ENCODE measurements around the gene VSIG10L2.
"Not testable (repeated sequence)": the region's sequence is repeated elsewhere in the genome, so short reads cannot be mapped to it uniquely, and the experiment has no call there.

The VSIG10L2 gene

DNA sequence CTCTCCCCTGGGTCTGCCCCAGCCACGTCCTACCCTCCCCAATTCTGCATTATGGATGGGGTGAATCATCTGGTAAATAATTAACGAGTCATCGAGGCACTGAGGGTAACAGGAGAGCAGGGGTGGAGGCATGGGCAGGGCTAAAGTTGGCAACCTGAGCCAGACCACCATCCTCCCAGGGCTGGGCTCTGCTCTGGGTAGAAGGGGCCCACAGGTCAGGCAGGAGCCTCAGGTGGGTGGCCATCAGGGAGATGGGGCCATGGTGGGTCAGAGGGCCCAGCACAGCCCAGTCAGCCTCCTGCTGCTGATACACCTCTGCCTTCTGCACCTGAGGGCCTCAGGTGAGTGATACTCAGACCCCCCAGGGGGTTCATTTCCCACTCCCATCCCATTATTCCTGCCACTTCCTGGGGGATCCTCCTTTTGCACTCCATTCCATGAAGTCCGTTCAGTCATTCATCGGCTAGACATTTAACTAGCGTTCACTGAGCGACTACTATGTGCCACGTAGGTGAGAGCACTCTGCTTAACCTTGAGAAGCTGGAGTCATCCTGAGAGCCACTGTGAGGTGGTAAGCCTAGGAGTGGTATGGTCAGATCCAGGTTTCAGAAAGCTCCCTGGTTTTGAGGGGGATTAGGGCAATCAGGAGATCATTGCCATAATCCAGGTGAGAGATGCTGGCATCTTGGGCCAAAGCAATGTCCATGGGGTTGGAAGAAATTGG, at the start of gene VSIG10L2:
TSS of gene VSIG10L2 (plus strand) at position 248 of the 724 bp plus-strand sequence. CDS start at position 260, 12 bp downstream.
- DNase-seq = no peak

DNA sequence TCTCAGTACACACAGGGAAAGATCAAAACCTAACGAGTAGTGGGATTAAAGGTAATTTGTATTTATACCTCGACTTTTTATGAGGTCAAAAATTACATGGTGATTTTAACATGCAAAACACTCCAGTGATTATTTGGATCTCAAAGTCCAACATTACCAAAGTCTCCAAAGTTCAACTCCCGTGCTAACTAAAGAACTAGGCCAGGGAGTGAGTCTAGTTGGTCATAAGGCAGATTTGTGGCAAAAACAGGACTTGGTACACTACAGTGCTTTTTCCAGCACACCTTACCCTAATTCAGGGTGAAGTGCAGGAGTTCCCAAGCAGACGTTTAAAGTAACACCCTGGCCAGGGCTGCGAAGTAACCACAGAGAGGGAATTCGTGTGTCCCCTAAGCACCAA, 44.0 kb upstream of the VSIG10L2 start:
- no peak for DNase-seq

DNA sequence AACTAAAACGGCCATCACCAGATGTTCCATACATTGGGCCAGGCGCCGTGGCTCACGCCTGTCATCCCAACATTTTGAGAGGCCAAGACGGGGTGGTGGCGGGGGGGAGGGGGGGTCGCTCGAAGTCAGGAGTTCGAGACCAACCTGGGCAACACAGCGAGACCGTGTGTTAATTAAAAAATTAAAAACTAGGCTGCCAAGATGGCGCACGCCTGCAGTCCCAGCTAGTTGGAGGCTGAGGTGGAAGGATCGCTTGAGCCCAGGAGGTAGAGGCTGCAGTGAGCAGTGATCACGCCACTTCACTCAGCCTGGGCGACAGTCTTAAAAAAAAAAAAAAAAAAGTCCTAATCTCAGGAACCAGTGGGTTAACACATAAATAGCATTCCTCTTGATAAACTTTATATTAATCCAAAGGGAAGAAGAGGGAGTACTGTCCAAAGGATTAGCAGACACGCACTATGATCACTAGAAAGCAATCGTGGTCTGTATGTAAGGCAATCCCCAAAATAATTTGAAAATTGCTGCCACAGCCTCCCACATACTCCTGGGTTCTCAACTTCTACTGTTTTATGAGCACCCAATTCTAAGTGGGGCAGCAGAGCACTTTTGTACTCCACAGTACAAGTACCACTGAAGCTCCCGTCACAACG, 43.4 kb upstream of the VSIG10L2 start:
- no peak for DNase-seq

DNA sequence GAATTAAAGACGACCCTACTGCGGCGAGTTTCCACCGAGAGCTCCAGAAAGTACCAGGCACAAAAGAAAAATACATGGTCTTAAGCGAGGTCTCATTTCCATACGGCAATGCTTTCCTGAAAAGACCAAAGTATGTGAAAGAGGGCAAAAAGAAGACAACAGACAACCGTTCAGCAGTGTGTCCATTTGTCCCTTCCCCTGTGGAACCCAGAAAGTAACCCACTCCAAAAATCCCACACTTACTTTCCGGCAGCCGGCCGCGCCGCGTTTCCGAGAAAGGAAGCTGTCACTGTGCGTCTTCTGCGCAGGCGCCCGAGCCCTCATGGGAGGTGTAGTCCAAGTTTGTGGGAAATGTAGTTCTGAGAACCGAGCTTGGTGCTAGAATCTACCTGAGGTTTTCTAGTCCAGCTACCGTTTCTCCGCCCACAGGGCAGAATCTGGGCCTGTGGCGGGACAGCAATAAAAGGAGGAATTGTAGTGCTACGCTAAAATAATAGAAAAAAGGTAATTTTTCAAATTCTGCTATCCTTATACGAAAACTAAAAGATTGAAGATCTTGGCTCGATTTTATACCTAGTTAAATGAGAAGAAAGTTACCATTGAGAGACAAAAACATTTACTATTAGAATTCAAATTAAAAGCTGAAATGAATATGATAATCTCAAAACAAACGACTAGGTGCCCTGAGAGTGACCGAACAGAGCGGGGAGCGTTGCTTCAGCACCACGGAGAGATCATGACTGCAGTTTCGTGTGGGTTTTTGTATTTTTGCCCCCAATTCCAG, 42.7 kb upstream of the VSIG10L2 start, which contains the start of gene PUS3:
TSS of gene PUS3 (minus strand) at position 280 of the 784 bp plus-strand sequence. CDS start 6,922 bp downstream, outside the sequence.
- DNase-seq = peak; percentile 83

DNA sequence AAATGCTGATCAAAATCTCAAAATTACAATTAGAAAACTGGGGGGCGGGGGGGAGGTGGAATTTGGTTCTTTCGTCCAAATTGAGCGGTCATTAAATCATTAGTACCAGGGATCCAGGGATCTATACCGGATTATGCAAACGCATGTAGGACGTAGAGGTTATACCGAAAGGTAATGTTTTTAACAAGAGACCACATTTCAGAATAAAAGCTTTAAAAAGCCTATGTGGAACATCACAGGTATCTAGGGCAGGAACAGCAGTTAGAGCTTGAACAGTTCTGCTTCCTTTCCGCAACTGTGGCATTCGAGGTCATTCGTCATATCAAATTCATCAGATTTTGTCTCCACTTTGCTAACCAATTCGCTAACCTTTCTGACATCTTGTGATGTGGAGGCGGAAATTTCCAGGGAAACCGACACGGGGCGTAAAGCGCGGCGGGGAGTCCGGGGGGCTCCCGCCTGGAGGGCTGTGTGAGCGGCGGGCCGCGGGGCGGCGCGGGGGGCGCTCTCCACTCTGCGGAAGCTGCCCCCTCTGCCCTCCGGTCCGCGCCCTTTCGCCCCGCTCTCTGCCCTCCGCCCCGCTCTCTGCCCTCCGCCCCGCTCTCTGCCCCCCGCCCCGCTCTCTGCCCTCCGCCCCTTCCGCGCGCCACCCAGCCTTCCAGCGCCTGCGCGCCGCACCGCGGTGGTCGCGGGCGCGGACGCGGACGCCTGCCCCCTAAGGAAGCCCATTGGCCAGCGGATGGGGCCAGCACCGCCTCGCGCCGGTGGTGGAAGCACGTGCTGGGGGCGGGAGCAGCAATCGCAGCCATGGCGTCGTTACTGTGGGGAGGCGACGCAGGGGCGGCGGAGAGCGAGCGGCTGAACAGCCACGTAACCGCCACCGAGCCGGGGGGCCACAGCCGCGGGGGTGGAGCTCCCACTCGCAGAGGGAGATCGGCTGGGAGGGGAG, 41.9 kb upstream of the VSIG10L2 start, which contains the start of gene DDX25:
TSS of gene DDX25 (plus strand) at position 798 of the 949 bp plus-strand sequence. CDS start at position 808, 10 bp downstream.
- DNase-seq = peak; percentile 26

DNA sequence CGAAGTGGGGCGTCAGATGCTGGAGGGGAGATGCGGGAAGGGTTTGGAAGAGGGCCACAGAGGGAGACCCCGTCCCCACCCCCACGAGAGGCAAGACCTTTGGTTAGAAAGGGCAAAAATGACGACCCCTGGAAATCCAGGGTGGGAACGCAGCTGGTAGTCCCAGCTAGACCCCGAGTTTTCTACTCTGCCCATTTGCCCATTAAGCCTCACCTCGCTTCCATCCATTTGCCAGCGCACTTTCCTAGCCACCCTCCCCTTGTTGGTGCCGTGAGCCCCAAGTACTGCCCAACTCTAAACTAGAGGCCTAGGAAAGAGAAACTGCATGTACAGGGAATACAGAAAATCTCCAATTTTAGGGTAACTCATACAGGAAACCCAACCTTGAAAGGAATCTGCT, 41.2 kb upstream of the VSIG10L2 start:
- DNase-seq = no peak

DNA sequence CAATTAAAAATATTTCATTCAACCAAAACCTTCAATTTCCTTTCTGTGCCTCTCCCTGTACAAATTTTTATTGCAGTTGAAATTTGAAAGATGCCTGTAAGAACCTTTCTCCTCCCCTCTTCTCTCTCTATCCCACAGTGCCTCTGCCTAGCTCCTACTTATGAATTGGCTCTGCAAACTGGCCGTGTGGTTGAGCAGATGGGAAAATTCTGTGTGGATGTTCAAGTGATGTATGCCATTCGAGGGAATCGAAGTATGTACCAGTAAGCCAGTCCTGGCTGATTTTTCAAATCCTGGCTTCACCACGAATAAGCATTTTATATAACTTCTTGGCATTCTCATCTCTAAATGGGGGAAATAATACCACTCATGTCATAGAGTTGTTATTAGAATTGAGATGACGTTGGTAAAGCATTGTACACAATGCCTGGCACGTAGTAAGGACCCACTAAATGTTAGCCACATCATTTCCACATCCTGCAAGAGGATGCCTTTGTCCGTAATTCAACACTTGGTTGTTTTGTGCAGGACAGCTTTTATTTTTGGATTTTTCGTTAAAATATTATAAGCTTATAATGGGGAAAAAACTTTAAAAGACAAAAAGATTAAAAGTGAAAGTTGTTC, 35.5 kb upstream of the VSIG10L2 start:
- DNase-seq = no peak

DNA sequence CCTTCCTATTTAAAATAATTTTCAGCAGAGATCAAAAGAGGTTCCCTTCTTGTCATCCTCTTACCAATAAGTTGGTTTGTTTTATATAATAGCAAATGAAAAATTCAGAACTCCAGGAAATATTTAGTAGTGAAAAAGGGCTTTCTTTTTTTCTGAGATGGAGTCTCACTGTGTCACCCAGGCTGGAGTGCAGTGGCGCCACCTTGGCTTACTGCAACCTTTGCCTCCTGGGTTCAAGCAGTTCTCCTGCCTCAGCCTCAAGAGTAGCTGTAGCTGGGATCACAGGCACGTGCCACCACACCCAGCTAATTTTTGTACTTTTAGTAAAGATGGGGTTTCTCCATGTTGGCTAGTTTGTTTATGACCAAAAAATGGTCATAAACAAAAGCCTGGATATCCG, 31.2 kb upstream of the VSIG10L2 start:
- DNase-seq = not testable (repeated sequence)

DNA sequence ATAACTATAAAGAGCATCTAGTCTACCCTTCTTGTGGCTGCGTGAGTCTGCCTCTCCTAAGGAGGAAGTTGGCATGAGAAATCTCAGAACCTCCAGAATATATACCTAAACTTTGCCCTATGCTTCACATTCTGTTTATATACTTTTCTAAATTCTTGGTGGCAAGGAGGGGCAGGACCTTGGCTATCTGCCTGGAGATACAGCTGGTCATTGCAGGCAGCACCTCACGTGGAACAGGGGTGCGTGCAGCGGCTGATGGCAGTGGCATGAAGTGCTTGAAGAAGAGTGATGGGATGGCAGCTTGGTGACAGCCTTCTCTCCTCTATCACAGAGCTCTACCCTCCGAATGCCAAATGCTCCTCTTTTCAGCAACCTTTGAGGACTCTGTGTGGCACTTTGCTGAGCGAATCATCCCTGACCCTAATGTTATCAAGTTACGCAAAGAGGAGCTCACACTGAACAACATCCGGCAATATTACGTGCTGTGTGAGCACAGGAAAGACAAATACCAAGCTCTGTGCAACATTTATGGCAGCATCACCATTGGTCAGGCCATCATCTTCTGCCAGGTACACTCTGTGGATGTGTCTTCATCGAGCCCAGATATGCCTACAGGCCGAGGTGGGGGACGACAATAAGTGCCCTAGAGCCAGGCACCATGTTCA, 29.0 kb upstream of the VSIG10L2 start:
- no peak for DNase-seq

DNA sequence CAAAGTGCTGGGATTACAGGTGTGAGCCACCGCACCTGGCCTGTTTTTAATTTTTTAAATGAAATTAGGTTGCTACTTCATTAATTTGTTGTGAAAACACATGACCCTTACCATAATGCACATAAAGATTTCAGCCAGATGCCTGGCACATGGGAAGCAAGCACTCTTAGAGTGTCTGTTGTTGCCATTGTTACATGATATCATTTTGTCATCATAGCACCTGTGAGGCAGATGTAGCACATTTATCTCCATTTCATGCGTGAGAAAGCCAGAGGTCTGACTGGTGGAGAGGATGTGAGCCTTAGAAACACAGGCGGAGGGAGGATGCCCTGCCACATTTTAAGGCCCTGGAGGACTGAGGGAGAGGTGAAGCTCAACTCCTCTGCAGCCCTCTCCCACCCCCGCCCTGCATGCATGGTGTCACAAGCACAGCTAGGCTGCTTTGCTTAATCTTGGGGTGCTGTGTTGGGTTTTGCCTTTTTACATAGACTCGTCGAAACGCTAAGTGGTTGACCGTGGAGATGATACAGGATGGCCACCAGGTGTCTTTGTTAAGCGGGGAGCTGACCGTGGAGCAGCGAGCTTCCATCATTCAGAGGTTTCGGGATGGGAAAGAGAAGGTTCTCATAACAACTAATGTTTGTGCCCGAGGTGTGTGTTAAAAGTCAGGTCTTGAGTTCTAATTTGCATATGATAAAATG, 27.6 kb upstream of the VSIG10L2 start:
- peak; percentile 24 for DNase-seq

DNA sequence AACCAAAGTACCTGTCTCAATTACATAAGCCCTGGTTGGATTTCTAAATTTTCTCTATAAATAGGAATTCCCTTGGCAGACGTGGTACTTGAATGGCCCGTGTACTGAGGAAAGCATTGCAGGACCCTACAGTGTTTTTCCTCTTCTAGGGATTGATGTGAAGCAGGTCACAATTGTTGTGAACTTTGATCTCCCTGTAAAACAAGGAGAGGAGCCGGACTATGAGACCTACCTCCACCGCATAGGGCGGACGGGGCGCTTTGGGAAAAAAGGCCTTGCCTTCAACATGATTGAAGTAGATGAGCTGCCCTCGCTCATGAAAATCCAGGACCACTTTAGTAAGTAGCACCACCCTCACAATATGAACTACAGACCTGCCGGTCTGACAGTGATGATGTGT, 24.8 kb upstream of the VSIG10L2 start:
- DNase-seq = no peak

DNA sequence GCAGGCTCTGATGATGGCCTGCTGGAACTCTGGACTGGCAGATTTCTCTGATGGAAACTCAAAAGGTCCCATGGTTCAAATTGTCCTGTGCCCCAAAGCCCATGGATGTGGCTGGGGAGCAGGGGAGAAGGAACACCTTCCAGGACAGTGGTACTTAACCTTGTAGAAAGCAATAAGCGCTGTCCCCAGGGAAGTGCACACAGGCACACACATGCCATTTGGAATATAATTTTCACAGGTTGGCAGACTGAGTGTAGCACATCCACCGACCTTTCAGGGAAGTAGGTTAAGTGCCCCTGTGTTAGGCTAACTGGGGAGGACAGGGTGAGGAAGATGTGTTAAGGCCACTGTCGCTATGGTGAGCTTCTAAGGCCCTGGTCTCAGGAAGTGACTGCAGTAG, 23.7 kb upstream of the VSIG10L2 start:
- DNase-seq = no peak

DNA sequence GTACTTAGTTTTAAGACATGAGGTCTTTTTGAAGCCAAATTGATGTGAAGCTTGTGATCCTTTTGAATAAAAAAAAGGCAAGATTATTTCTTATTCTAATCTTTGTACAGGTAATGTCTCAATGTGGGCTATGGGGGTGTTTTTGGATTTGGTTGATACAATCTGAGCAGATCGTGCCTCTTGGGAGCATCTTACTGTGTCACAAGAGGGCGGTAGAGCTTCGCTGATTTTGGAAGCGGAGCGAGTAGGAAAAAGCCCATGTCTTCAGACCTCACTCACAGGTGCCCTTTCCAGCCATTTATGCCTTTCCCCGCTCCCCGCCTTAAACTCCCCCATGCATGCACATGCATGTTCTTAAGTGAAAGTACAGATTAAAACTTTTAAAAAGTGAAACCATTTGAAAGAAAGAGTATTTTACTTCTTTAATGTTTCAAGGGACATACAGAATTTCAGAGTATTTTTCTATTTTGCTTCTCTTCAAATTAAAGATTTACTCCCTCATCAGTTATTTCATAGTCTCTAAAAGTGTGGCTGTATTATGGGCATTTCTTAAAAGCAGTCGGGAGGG, 22.7 kb upstream of the VSIG10L2 start:
- DNase-seq = peak; percentile 55

DNA sequence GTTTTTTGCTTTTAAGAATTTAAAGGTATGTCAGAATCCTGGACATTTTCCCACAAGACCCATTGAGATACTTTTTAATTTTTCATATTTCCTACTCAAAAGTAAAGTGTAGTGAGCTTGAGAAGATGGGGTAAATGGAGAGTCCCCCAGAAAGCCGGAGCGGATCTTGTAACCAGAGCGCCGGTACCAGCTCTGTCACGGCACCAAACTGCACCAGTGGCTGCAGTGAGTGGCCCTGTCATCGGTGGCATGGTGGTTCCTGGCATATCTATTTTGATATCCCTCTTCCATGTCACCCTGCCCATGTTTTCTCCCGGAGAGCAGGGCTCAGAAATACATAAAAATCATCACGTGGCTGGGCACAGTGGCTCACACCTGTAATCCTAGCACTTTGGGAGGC, 22.2 kb upstream of the VSIG10L2 start:
- DNase-seq = no peak

DNA sequence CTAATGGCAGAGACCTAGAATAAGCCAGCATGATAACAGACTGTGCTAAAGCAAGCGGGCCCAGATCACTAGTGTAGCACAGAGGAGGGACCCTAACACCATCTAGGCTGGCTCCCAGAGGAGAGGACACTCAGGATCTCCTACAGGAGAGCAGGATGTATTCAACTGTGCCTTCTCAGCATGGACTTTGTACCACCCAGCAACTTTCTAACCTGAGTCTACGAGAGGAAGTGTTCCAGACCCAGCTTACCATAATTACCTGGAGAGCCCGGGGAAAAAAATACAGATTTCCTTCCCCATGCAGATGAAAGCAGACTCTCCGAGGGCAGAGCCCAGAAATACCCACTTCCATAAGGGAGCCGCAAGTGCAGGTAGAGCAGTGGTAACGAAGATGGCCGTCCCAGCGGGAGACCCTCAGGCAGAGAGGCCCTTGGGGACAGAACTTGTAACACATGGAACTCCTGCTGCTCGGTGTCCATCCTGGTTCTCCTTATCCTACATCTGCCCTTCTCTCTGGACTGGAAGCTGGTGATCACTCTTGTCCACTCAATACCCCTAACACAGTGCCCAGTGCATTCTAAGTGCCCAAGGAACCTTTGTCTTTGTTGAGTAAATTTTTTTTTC, 21.3 kb upstream of the VSIG10L2 start:
- no peak for DNase-seq

DNA sequence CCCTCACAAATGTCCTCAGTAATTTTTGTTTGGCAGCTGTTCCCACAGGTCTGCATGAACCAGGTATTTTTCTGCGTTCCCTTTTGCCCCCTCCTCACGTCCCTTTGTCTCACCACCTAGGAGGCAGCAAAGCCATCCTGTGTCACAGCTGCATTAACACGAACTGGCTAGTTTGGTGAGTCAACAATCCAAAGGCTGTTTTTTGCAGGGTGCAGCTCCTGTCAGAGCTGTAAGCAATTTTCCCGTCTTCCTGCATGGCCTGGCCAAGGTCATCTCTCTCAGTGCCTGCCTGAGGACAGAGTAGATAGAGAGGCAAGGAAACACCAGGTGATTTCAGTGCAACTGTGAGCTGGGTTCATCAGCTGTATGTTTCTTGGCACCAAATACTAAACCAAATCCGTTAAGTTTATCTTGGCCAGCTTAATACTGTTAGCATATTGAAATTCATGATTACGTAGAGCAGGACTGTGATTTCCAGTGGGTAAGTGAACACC, 20.6 kb upstream of the VSIG10L2 start:
- DNase-seq = no peak

DNA sequence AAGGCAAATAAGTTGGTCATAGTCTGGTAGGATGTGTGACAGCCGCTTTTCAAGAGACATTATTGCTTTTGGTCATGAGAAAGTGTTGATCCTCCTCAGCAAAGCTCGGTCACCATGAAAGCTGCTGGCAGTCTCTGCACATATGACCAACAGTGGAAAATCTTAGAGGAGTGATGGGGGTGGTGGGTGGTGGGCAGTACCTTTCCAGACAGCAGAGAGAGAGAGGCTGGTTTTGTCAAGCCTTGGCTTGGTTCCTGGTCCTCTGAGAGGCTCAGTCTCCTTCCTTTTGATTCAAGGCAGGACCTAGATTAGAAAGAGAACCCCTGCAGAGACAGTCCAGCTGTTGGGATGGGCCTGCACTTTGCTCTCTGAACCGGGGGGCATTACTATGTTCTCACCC, 20.0 kb upstream of the VSIG10L2 start:
- DNase-seq = no peak

DNA sequence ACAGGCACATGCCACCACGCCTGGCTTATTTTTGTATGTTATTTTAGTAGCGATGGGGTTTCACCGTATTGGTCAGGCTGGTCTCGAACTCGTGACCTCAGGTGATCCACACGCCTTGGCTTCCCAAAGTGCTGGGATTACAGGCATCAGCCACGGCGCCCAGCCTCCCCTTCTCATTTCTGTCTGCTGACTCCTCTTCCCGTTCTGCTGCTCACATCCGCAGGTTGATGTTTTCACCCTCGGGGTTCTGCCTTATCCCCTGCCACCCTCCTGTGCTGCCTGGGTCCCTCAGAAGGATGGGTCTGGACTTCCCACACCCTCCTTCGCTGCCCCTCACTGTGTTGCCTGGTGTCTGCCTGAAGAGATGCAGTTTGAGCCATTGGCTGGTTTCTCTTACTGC, 19.2 kb upstream of the VSIG10L2 start:
- DNase-seq = no peak

DNA sequence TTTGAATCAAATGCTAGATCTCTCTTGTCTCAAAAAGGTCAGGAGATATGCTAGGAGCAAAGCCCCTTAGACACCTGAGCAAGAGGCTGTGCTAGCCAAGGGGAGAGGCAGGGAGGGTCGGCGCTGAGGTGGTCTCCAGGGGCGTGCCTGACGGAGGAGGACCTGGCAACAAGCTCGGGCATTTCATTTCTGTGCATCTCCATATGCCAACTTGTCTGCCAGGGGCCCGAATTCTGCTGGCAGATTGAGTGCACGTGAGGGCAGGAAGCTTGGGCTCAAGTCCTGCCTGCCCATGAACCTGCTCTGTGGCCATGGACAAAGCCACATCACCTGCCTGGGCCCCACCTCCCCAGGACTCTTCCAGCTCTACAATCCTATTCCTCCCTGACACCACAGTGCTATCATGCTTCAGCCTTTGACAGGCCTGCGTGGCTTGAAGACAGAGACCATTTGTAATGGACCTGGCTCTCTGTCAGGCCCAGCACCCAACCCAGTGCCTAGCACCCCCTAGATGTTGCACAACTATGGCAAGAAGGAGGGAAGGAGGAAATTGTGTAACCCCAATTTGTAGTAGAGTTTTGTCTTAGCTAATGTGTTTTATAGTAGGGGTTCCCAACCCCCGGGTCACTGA, 16.3 kb upstream of the VSIG10L2 start:
- no peak for DNase-seq
